ENCODE measurements around the gene SYCN.
"Not testable (repeated sequence)": the region's sequence is repeated elsewhere in the genome, so short reads cannot be mapped to it uniquely, and the experiment has no call there.

The SYCN gene

GRCh38 chr19:39203372-39204341, at the start of gene SYCN:
Gene SYCN (minus strand): TSS chr19:39204263. CDS start chr19:39204254, 9 bp downstream.
- Mint-ChIP-seq H3K4me3 (no peak within 1 kb of the TSS), H3K4me1 (no peaks in the 10 kb centered on the region), H3K9me3 (no peaks in the 10 kb centered on the region), H3K27me3 (peaks cover 64 to 75% of the 10 kb centered on the region in 2 donors), H3K36me3 (no peaks in the 10 kb centered on the region), H3K27ac (no peak within 1 kb of the TSS)
- DNase-seq (no peak), ATAC-seq (replicated peaks) (no peak)

- peaks cover 6 to 28% of the 10 kb centered on the region in 2 donors for H3K27me3 Mint-ChIP-seq
- no peak overlapping the region for H3K4me3 Mint-ChIP-seq
- no peak for ATAC-seq (replicated peaks)
- peaks cover 0 to 5% of the 10 kb centered on the region in 2 donors for H3K9me3 Mint-ChIP-seq
- DNase-seq: no peak
- H3K36me3 Mint-ChIP-seq: no peaks in the 10 kb centered on the region
- H3K27ac Mint-ChIP-seq: no peak overlapping the region
- peaks cover 0 to 3% of the 10 kb centered on the region in 2 donors for H3K4me1 Mint-ChIP-seq
Observed at GRCh38 chr19:39253374-39254149, 49.5 kb upstream of the SYCN start.

- ATAC-seq (replicated peaks) (no peak), DNase-seq (no peak)
- Mint-ChIP-seq H3K9me3 (peaks cover 0 to 5% of the 10 kb centered on the region in 2 donors), H3K4me3 (no peak overlapping the region), H3K4me1 (peaks cover 0 to 3% of the 10 kb centered on the region in 2 donors), H3K27ac (no peak overlapping the region), H3K27me3 (peaks cover 12 to 37% of the 10 kb centered on the region in 2 donors), H3K36me3 (no peaks in the 10 kb centered on the region)
Observed at GRCh38 chr19:39252458-39252857, 48.4 kb upstream of the SYCN start.

- Mint-ChIP-seq H3K4me1 (peaks cover 3 to 5% of the 10 kb centered on the region in 2 donors), H3K9me3 (peaks cover 0 to 2% of the 10 kb centered on the region in 2 donors), H3K27me3 (peaks cover 15 to 37% of the 10 kb centered on the region in 2 donors), H3K4me3 (no peak overlapping the region), H3K36me3 (no peaks in the 10 kb centered on the region), H3K27ac (no peak overlapping the region)
- ATAC-seq (replicated peaks) (no peak), DNase-seq (no peak)
Observed at GRCh38 chr19:39251846-39252245, 47.8 kb upstream of the SYCN start.

- no peak for DNase-seq
- H3K36me3 Mint-ChIP-seq: no peaks in the 10 kb centered on the region
- no peak overlapping the region for H3K4me3 Mint-ChIP-seq
- no peak for ATAC-seq (replicated peaks)
- H3K27me3 Mint-ChIP-seq: peaks cover 15 to 35% of the 10 kb centered on the region in 2 donors
- H3K27ac Mint-ChIP-seq: no peak overlapping the region
- no peaks in the 10 kb centered on the region for H3K9me3 Mint-ChIP-seq
- H3K4me1 Mint-ChIP-seq: peaks cover 3 to 5% of the 10 kb centered on the region in 2 donors
Observed at GRCh38 chr19:39251081-39251480, 47.0 kb upstream of the SYCN start.

- no peaks in the 10 kb centered on the region for H3K36me3 Mint-ChIP-seq
- no peak for ATAC-seq (replicated peaks)
- H3K9me3 Mint-ChIP-seq: no peaks in the 10 kb centered on the region
- peaks cover 25 to 45% of the 10 kb centered on the region in 2 donors for H3K27me3 Mint-ChIP-seq
- no peak within 1 kb of the TSS for H3K4me3 Mint-ChIP-seq
- H3K4me1 Mint-ChIP-seq: peaks cover 3 to 5% of the 10 kb centered on the region in 2 donors
- DNase-seq: no peak
- no peak within 1 kb of the TSS for H3K27ac Mint-ChIP-seq
Observed at GRCh38 chr19:39248806-39249205, 44.7 kb upstream of the SYCN start, which contains the start of gene IFNL4. Gene IFNL4 (minus strand): TSS chr19:39248856.

GRCh38 chr19:39247701-39248664, 43.9 kb upstream of the SYCN start:
- H3K4me3 Mint-ChIP-seq: no peak overlapping the region
- H3K4me1 Mint-ChIP-seq: peaks cover 3 to 5% of the 10 kb centered on the region in 2 donors
- no peak overlapping the region for H3K27ac Mint-ChIP-seq
- no peaks in the 10 kb centered on the region for H3K36me3 Mint-ChIP-seq
- ATAC-seq (replicated peaks) (peak in 1 of 2 donors; percentile 36), DNase-seq (no peak)
- H3K9me3 Mint-ChIP-seq: no peaks in the 10 kb centered on the region
- H3K27me3 Mint-ChIP-seq: peaks cover 25 to 47% of the 10 kb centered on the region in 2 donors

GRCh38 chr19:39246951-39247669, 43.0 kb upstream of the SYCN start:
- H3K36me3 Mint-ChIP-seq: no peaks in the 10 kb centered on the region
- DNase-seq: no peak
- peaks cover 0 to 5% of the 10 kb centered on the region in 2 donors for H3K4me1 Mint-ChIP-seq
- peaks cover 25 to 47% of the 10 kb centered on the region in 2 donors for H3K27me3 Mint-ChIP-seq
- no peak overlapping the region for H3K27ac Mint-ChIP-seq
- peak in 1 of 2 donors; percentile 52 for ATAC-seq (replicated peaks)
- no peak overlapping the region for H3K4me3 Mint-ChIP-seq
- no peaks in the 10 kb centered on the region for H3K9me3 Mint-ChIP-seq

GRCh38 chr19:39245166-39245565, 41.1 kb upstream of the SYCN start:
- H3K9me3 Mint-ChIP-seq, H3K27ac Mint-ChIP-seq, H3K4me3 Mint-ChIP-seq, H3K4me1 Mint-ChIP-seq, DNase-seq, H3K36me3 Mint-ChIP-seq: not testable (repeated sequence)
- ATAC-seq (replicated peaks): peak in 1 of 2 donors; percentile 68
- H3K27me3 Mint-ChIP-seq: peaks cover 25 to 53% of the 10 kb centered on the region in 2 donors

- not testable (repeated sequence) for H3K36me3 Mint-ChIP-seq; H3K9me3 Mint-ChIP-seq; H3K4me1 Mint-ChIP-seq; DNase-seq; H3K4me3 Mint-ChIP-seq; ATAC-seq (replicated peaks); H3K27ac Mint-ChIP-seq
- peaks cover 25 to 51% of the 10 kb centered on the region in 2 donors for H3K27me3 Mint-ChIP-seq
Observed at GRCh38 chr19:39244410-39245100, 40.5 kb upstream of the SYCN start, which contains the start of gene IFNL3. Gene IFNL3 (minus strand): TSS chr19:39245006. CDS start chr19:39244967, 39 bp downstream.

- H3K36me3 Mint-ChIP-seq; H3K9me3 Mint-ChIP-seq; DNase-seq; H3K27ac Mint-ChIP-seq; ATAC-seq (replicated peaks); H3K4me3 Mint-ChIP-seq; H3K4me1 Mint-ChIP-seq: not testable (repeated sequence)
- H3K27me3 Mint-ChIP-seq: peaks cover 21 to 43% of the 10 kb centered on the region in 2 donors
Observed at GRCh38 chr19:39243741-39244140, 39.7 kb upstream of the SYCN start.

GRCh38 chr19:39240421-39240820, 36.4 kb upstream of the SYCN start:
- Mint-ChIP-seq H3K4me3 (no peak overlapping the region), H3K36me3 (no peaks in the 10 kb centered on the region), H3K4me1 (peaks cover 13 to 15% of the 10 kb centered on the region in 2 donors), H3K9me3 (no peaks in the 10 kb centered on the region), H3K27ac (no peak overlapping the region), H3K27me3 (peaks cover 10 to 24% of the 10 kb centered on the region in 2 donors)
- DNase-seq: no peak
- ATAC-seq (replicated peaks): no peak

All from stimulated activated naive B cell treated with anti-CD40 and anti-IgM and Interleukin-4, amounts not matched to agents 10 μg/mL and 1 μg/mL and 100 μg/mL, for 72 hours (primary cell).